ENCODE data around the gene CDHR4. TPM values are rescaled to one million over a fixed set of nuclear protein-coding genes. Genes with fewer than 3 reads are reported as not detected.
A peak's percentile ranks its signal among the peaks of the same experiment; 100 is the strongest.
"Not testable (repeated sequence)": the region's sequence is repeated elsewhere in the genome, so short reads cannot be mapped to it uniquely, and the experiment has no call there.

CDHR4 gene
- total and polyA plus RNA-seq, 7 experiments from 2014 or later = 0.29 to 0.62 (median 0.44) TPM; not detected in 4

- Histone ChIP-seq H3K36me3 (ENCODE audit: control insufficient read depth in 2 of 3, insufficient read depth in 3 of 3, low read length in 3 of 3) (no peaks in the 10 kb centered on the region), H3K27ac (ENCODE audit: low read depth, low read length) (no peak overlapping the region), H3K27me3 (ENCODE audit: control insufficient read depth in 2 of 2, insufficient read depth in 2 of 2, low read length in 2 of 2) (no peaks in the 10 kb centered on the region), H3K4me3 (ENCODE audit: low read length) (no peak overlapping the region), H3K4me1 (ENCODE audit: control insufficient read depth in 2 of 2, insufficient read depth in 2 of 2, low read length in 2 of 2) (no peaks in the 10 kb centered on the region), H3K9me3 (ENCODE audit: control insufficient read depth in 2 of 3, low read length in 3 of 3) (no peaks in the 10 kb centered on the region)
- Mint-ChIP-seq H3K27me3 (no peaks in the 10 kb centered on the region), H3K36me3 (peaks cover 0 to 2% (median 0%) of the 10 kb centered on the region in 5 donors), H3K4me3 (no peak overlapping the region), H3K4me1 (peaks cover 0 to 9% (median 0%) of the 10 kb centered on the region in 7 donors), H3K27ac (no peak overlapping the region), H3K9me3 (no peaks in the 10 kb centered on the region)
- ChIA-PET POLR2A (interaction anchor here (7.3 kb wide), 1 partner anchor 39 kb away, joined by 59 read pairs; the partner anchor contains the start of genes CDHR4 and INKA1), CTCF (interaction anchor here (0.7 to 8.7 kb wide), 3 partner anchors 36 to 710 kb away, joined by 4 to 181 read pairs (median 5); partner anchors contain the start of genes CDHR4 and INKA1)
- intact Hi-C loops (cut with micrococcal nuclease) = no loop called here
- no peak for DNase-seq
- ATAC-seq = no peak
Observed at GRCh38 chr3:49840388-49840787, 40.7 kb upstream of the CDHR4 start.

DNA sequence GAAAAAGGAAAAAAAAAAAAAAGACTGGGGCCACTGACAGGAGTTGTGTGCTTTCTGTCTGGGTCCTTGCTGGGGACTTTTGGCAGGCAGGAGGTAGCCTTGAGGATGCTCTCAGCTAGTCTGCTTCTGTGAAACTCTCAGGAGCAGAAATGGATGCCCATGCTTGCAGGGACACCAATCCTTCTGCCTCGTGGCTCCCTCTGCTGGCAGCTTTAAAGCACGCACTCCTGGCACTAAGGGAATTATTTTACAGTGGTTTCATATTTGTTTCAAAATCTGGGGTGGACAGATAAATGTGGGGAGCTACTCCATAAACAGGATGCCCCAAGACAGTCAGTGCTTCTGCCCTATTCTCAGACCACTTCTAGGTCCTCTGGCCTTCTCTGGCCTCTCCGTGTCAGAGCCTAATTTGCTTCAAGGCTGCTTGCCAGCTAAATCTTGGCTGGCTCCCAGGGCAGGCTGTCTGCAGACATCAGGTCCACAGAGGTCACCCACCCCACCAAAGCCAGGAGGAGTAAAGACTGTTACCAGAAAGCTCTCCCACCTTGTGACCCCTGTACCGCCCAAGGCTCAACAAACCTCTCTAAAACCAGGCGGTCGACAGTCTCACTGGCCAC, 39.6 kb upstream of the CDHR4 start:
- Histone ChIP-seq H3K9me3 (ENCODE audit: control insufficient read depth in 2 of 3, low read length in 3 of 3) (no peaks in the 10 kb centered on the region), H3K36me3 (ENCODE audit: control insufficient read depth in 2 of 3, insufficient read depth in 3 of 3, low read length in 3 of 3) (no peaks in the 10 kb centered on the region), H3K4me3 (ENCODE audit: low read length) (no peak overlapping the region), H3K4me1 (ENCODE audit: control insufficient read depth in 2 of 2, insufficient read depth in 2 of 2, low read length in 2 of 2) (no peaks in the 10 kb centered on the region), H3K27me3 (ENCODE audit: control insufficient read depth in 2 of 2, insufficient read depth in 2 of 2, low read length in 2 of 2) (no peaks in the 10 kb centered on the region), H3K27ac (ENCODE audit: low read depth, low read length) (no peak overlapping the region)
- POLR2A ChIA-PET = interaction anchor here (1.1 to 7.3 kb wide), 4 partner anchors 25 to 300 kb away, joined by 5 to 59 read pairs (median 8); partner anchors contain the start of genes CDHR4, INKA1 and UBA7
- intact Hi-C loops (cut with micrococcal nuclease) = loop anchor here (1.0 to 5.0 kb wide), 7 partner anchors 37 to 300 kb away; partner anchors contain the start of genes AMIGO3 (in 1 of the 2), APEH (in 1 of the 2) and IP6K1 (in 1 of the 2)
- DNase-seq (peak; percentile 64 to 84 (median 75)), ATAC-seq (peak; percentile 97)
- Mint-ChIP-seq H3K4me3 (no peak overlapping the region), H3K9me3 (no peaks in the 10 kb centered on the region), H3K27ac (peak overlapping the region in 1 of 9 donors; percentile 3), H3K27me3 (no peaks in the 10 kb centered on the region), H3K4me1 (peaks cover 0 to 9% (median 0%) of the 10 kb centered on the region in 7 donors), H3K36me3 (peaks cover 0 to 4% (median 4%) of the 10 kb centered on the region in 5 donors)
- CTCF ChIA-PET = interaction anchor here (0.6 to 8.7 kb wide), 27 partner anchors 11 to 1807 kb away, joined by 3 to 181 read pairs (median 4); partner anchors contain the start of genes CDHR4, INKA1 and UBA7

GRCh38 chr3:49831341-49831740, 31.7 kb upstream of the CDHR4 start:
- Mint-ChIP-seq H3K27me3 (no peaks in the 10 kb centered on the region), H3K9me3 (no peaks in the 10 kb centered on the region), H3K27ac (no peak overlapping the region), H3K4me1 (no peaks in the 10 kb centered on the region), H3K36me3 (peaks cover 0 to 8% (median 3%) of the 10 kb centered on the region in 5 donors), H3K4me3 (no peak overlapping the region)
- Histone ChIP-seq H3K9me3 (ENCODE audit: control insufficient read depth in 2 of 3, low read length in 3 of 3) (no peaks in the 10 kb centered on the region), H3K4me3 (ENCODE audit: low read length) (no peak overlapping the region), H3K4me1 (ENCODE audit: control insufficient read depth in 2 of 2, insufficient read depth in 2 of 2, low read length in 2 of 2) (no peaks in the 10 kb centered on the region), H3K27ac (ENCODE audit: low read depth, low read length) (no peak overlapping the region), H3K27me3 (ENCODE audit: control insufficient read depth in 2 of 2, insufficient read depth in 2 of 2, low read length in 2 of 2) (no peaks in the 10 kb centered on the region), H3K36me3 (ENCODE audit: control insufficient read depth in 2 of 3, insufficient read depth in 3 of 3, low read length in 3 of 3) (no peaks in the 10 kb centered on the region)
- intact Hi-C loops (cut with micrococcal nuclease) = no loop called here
- ChIA-PET CTCF (no interaction called here), POLR2A (no interaction called here)
- DNase-seq (no peak), ATAC-seq (no peak)

- H3K9me3 ChIP-seq (ENCODE audit: control insufficient read depth in 2 of 3, low read length in 3 of 3) = no peaks in the 10 kb centered on the region
- H3K9me3 Mint-ChIP-seq = no peaks in the 10 kb centered on the region
- H3K27ac Mint-ChIP-seq = no peak overlapping the region
- no peaks in the 10 kb centered on the region for H3K36me3 ChIP-seq (ENCODE audit: control insufficient read depth in 2 of 3, insufficient read depth in 3 of 3, low read length in 3 of 3)
- DNase-seq (no peak), ATAC-seq (no peak)
- no peaks in the 10 kb centered on the region for H3K27me3 ChIP-seq (ENCODE audit: control insufficient read depth in 2 of 2, insufficient read depth in 2 of 2, low read length in 2 of 2)
- no peak overlapping the region for H3K4me3 Mint-ChIP-seq
- intact Hi-C loops (cut with micrococcal nuclease) = no loop called here
- ChIA-PET CTCF (no interaction called here), POLR2A (interaction anchor here (1.1 kb wide), 1 partner anchor 12 kb away, joined by 3 read pairs; no protein-coding TSS in a partner anchor)
- no peak overlapping the region for H3K27ac ChIP-seq (ENCODE audit: low read depth, low read length)
- no peaks in the 10 kb centered on the region for H3K4me1 ChIP-seq (ENCODE audit: control insufficient read depth in 2 of 2, insufficient read depth in 2 of 2, low read length in 2 of 2)
- no peaks in the 10 kb centered on the region for H3K36me3 Mint-ChIP-seq
- no peaks in the 10 kb centered on the region for H3K27me3 Mint-ChIP-seq
- no peaks in the 10 kb centered on the region for H3K4me1 Mint-ChIP-seq
- H3K4me3 ChIP-seq (ENCODE audit: low read length) = no peak overlapping the region
Observed at GRCh38 chr3:49826016-49826415, 26.3 kb upstream of the CDHR4 start.

GRCh38 chr3:49823131-49823530, 23.5 kb upstream of the CDHR4 start:
- H3K4me3 ChIP-seq (ENCODE audit: low read length); H3K27ac ChIP-seq (ENCODE audit: low read depth, low read length); ATAC-seq; intact Hi-C loops (cut with micrococcal nuclease); H3K4me1 Mint-ChIP-seq; H3K4me1 ChIP-seq (ENCODE audit: control insufficient read depth in 2 of 2, insufficient read depth in 2 of 2, low read length in 2 of 2); H3K4me3 Mint-ChIP-seq; H3K27me3 Mint-ChIP-seq; H3K27ac Mint-ChIP-seq; H3K36me3 ChIP-seq (ENCODE audit: control insufficient read depth in 2 of 3, insufficient read depth in 3 of 3, low read length in 3 of 3); DNase-seq; H3K27me3 ChIP-seq (ENCODE audit: control insufficient read depth in 2 of 2, insufficient read depth in 2 of 2, low read length in 2 of 2); H3K9me3 ChIP-seq (ENCODE audit: control insufficient read depth in 2 of 3, low read length in 3 of 3); H3K9me3 Mint-ChIP-seq; H3K36me3 Mint-ChIP-seq; POLR2A ChIA-PET: not testable (repeated sequence)
- CTCF ChIA-PET = interaction anchor here (0.9 kb wide), 1 partner anchor 120 kb away, joined by 3 read pairs; no protein-coding TSS in a partner anchor

GRCh38 chr3:49813497-49814174, 14.0 kb upstream of the CDHR4 start, which contains the start of gene UBA7:
TSS of gene UBA7 (minus strand) at chr3:49813953. CDS start at chr3:49813787, 166 bp downstream.
- intact Hi-C loops (cut with micrococcal nuclease) = loop anchor here (1.0 kb wide), 1 partner anchor 10 kb away; the partner anchor contains the start of gene INKA1 (in 2 of the 2)
- Mint-ChIP-seq H3K4me3 (peak within 1 kb of the TSS; percentile 93 to 99 (median 97)), H3K27me3 (no peaks in the 10 kb centered on the region), H3K27ac (peak within 1 kb of the TSS; percentile 95 to 100 (median 98)), H3K9me3 (peaks cover 0 to 1% (median 0%) of the 10 kb centered on the region in 11 donors), H3K36me3 (peaks cover 0 to 24% (median 5%) of the 10 kb centered on the region in 5 donors), H3K4me1 (peaks cover 20 to 45% (median 43%) of the 10 kb centered on the region in 7 donors)
- POLR2A ChIA-PET = interaction anchor here (0.9 to 6.6 kb wide), 4 partner anchors 9 to 43 kb away, joined by 3 to 87 read pairs (median 5); partner anchors contain the start of genes INKA1 and TRAIP
- Histone ChIP-seq H3K27me3 (ENCODE audit: control insufficient read depth in 2 of 2, insufficient read depth in 2 of 2, low read length in 2 of 2) (no peaks in the 10 kb centered on the region), H3K4me1 (ENCODE audit: control insufficient read depth in 2 of 2, insufficient read depth in 2 of 2, low read length in 2 of 2) (peaks cover 12 to 18% of the 10 kb centered on the region in 2 donors), H3K27ac (ENCODE audit: low read depth, low read length) (peak within 1 kb of the TSS; percentile 86), H3K9me3 (ENCODE audit: control insufficient read depth in 2 of 3, low read length in 3 of 3) (no peaks in the 10 kb centered on the region), H3K36me3 (ENCODE audit: control insufficient read depth in 2 of 3, insufficient read depth in 3 of 3, low read length in 3 of 3) (peaks cover 0 to 41% (median 8%) of the 10 kb centered on the region in 3 experiments), H3K4me3 (ENCODE audit: low read length) (peak within 1 kb of the TSS; percentile 90)
- DNase-seq = peak in 8 of 9 donors; percentile 26 to 54 (median 48)
- ATAC-seq = peak; percentile 91
- CTCF ChIA-PET = interaction anchor here (0.6 to 3.3 kb wide), 3 partner anchors 10 to 76 kb away, joined by 3 to 31 read pairs (median 15); partner anchors contain the start of gene INKA1

Data from naive thymus-derived CD4-positive, alpha-beta T cell (primary cell).